Endothelial cell of umbilical vein (primary cell): ENCODE results near the gene LRP6.

Experiments used
- EZH2 ChIP-seq: IDR thresholded peaks from 2 replicates; pipeline ENCODE4 v1.6.1; 2012; ENCODE audit warnings: borderline replicate concordance, low read depth, mild to moderate bottlenecking, moderate library complexity, low read length, inconsistent platforms; ENCODE audit not compliant: severe bottlenecking
- GATA2 ChIP-seq: IDR thresholded peaks from 2 replicates; pipeline ENCODE4 v1.7.0; 2011; ENCODE audit warnings: low read depth, mild to moderate bottlenecking, moderate library complexity, mixed read lengths, low read length; ENCODE audit not compliant: insufficient read length, insufficient read depth
- JUN ChIP-seq: IDR thresholded peaks from 2 replicates; pipeline ENCODE4 v1.6.1; 2011; ENCODE audit warnings: borderline replicate concordance, low read depth; ENCODE audit not compliant: insufficient read length, insufficient read depth
- MYC ChIP-seq: IDR thresholded peaks from one replicate; pipeline ENCODE4 v1.6.1; 2011; ENCODE audit warnings: mild to moderate bottlenecking, low read depth, low read length
- POLR2A ChIP-seq: IDR thresholded peaks from 2 replicates; pipeline ENCODE4 v1.6.1; 2012; ENCODE audit warnings: low read depth, mild to moderate bottlenecking, control low read depth, low read length
- POLR2AphosphoS5 ChIP-seq: IDR thresholded peaks from 2 replicates; pipeline ENCODE4 v1.6.1; 2012; ENCODE audit warnings: low read depth, mild to moderate bottlenecking, control low read depth, low read length, moderate library complexity; ENCODE audit not compliant: insufficient read depth
- TF ChIP-seq, protein P1 (sequence below), 2 donors: IDR thresholded peaks; 1 replicate in 1 of 2; 2 replicates in 1 of 2; pipeline ENCODE4 v1.5.1; 2011; ENCODE audit warnings: low read length in 2 of 2, mild to moderate bottlenecking in 2 of 2, moderate library complexity in 2 of 2, control low read depth in 1 of 2, inconsistent platforms in 1 of 2, low read depth in 1 of 2; ENCODE audit not compliant: insufficient read depth in 1 of 2; ENCODE audit errors: extremely low read depth in 1 of 2
- TF ChIP-seq, protein P2 (sequence below): IDR thresholded peaks from 2 replicates; pipeline ENCODE4 v1.6.1; 2011; ENCODE audit not compliant: insufficient read depth, insufficient read length

GRCh38 chr12:12297201-12297830, 30.5 kb upstream of the LRP6 start:
- TF ChIP-seq, protein P1, sequence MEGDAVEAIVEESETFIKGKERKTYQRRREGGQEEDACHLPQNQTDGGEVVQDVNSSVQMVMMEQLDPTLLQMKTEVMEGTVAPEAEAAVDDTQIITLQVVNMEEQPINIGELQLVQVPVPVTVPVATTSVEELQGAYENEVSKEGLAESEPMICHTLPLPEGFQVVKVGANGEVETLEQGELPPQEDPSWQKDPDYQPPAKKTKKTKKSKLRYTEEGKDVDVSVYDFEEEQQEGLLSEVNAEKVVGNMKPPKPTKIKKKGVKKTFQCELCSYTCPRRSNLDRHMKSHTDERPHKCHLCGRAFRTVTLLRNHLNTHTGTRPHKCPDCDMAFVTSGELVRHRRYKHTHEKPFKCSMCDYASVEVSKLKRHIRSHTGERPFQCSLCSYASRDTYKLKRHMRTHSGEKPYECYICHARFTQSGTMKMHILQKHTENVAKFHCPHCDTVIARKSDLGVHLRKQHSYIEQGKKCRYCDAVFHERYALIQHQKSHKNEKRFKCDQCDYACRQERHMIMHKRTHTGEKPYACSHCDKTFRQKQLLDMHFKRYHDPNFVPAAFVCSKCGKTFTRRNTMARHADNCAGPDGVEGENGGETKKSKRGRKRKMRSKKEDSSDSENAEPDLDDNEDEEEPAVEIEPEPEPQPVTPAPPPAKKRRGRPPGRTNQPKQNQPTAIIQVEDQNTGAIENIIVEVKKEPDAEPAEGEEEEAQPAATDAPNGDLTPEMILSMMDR (IDR thresholded peaks at IDR 0.05; ENCODE audit: extremely low read depth in 1 of 2, insufficient read depth in 1 of 2, low read depth in 1 of 2, low read length in 2 of 2): no peak
- TF ChIP-seq POLR2A: no peak
- no peak for TF ChIP-seq POLR2AphosphoS5
- TF ChIP-seq EZH2: no peak
- TF ChIP-seq, protein P2, sequence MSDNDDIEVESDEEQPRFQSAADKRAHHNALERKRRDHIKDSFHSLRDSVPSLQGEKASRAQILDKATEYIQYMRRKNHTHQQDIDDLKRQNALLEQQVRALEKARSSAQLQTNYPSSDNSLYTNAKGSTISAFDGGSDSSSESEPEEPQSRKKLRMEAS: no peak
- TF ChIP-seq JUN: no peak
- TF ChIP-seq GATA2: no peak
- TF ChIP-seq MYC: no peak
